ENCODE measurements around the gene TNNT1.

TNNT1 gene, protein sequence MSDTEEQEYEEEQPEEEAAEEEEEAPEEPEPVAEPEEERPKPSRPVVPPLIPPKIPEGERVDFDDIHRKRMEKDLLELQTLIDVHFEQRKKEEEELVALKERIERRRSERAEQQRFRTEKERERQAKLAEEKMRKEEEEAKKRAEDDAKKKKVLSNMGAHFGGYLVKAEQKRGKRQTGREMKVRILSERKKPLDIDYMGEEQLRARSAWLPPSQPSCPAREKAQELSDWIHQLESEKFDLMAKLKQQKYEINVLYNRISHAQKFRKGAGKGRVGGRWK

GRCh38 chr19:55149078-55150003, at the start of gene TNNT1:
Gene TNNT1, minus strand, starts transcription at chr19:55149206. Its CDS starts 2,049 bp downstream, at chr19:55147157.
- TF ChIP-seq GATA3 (IDR thresholded peaks at IDR 0.05; ENCODE audit: low read depth, low read length) (no peak), GATA2 (IDR thresholded peaks at IDR 0.05; ENCODE audit: low read depth, low read length) (no peak)

DNA sequence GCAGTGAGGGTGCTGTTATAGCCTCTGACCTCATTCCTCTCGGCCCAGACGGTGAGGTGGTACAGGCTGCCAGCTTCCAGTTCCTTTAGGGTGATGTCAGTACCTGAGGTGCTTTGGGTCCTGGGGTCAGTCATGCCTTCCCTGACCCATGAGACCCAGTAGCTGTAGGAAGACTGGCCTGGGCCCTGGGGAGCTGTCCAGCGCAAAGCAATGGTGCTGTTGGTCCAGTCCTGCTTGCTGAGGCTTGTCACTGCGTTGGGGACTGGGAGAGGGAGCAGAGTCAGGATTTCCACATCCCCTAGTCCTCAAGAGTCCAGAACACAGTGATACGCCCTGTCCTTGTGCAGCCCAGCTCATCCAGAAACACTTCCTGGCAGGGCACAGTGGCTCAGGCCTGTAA, 49.6 kb upstream of the TNNT1 start:
- no peak for TF ChIP-seq GATA2 (IDR thresholded peaks at IDR 0.05; ENCODE audit: low read depth, low read length)
- no peak for TF ChIP-seq GATA3 (IDR thresholded peaks at IDR 0.05; ENCODE audit: low read depth, low read length)

DNA sequence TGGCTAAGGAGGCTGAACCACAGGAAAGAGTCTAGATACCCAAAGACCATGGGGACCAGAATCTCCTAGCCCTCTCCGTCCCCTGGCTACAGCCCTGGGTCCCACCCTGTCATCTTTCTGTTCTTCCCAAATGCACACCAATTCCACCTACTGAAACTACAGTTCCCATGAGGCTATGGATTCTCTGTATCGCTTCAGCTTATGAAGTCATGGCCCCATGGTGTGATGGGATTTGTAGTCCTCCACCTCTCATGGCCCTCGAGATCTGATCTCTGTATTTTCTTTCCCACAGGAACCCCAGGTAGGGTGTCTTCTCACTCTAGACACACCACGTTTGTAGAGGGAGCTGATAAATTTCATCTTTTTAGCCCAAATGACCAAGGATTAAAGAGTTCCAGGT, 48.5 kb upstream of the TNNT1 start:
- TF ChIP-seq GATA3 (IDR thresholded peaks at IDR 0.05; ENCODE audit: low read depth, low read length): no peak
- TF ChIP-seq GATA2 (IDR thresholded peaks at IDR 0.05; ENCODE audit: low read depth, low read length): no peak

DNA sequence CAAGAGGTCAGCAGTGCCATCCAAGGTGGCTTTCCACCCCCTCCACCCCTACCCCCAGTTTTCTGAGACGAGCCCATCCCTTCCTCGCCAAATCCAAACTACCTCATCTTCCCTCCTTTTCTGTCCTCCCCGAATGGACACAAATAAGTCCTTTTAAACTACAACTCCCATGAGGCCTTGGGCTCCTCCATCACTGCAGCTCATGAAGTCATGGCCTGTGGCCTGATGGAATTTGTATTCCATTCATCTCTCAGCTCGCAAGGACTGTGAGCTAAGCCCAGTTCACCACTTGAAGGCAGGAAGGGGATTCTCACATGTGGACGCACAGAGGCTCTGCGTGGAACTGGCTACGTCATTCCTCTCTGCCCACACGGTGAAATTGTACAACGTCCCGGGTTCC, 47.8 kb upstream of the TNNT1 start:
- no peak for TF ChIP-seq GATA2 (IDR thresholded peaks at IDR 0.05; ENCODE audit: low read depth, low read length)
- no peak for TF ChIP-seq GATA3 (IDR thresholded peaks at IDR 0.05; ENCODE audit: low read depth, low read length)

GRCh38 chr19:55193481-55193880, 44.5 kb upstream of the TNNT1 start:
- no peak for TF ChIP-seq GATA2 (IDR thresholded peaks at IDR 0.05; ENCODE audit: low read depth, low read length)
- no peak for TF ChIP-seq GATA3 (IDR thresholded peaks at IDR 0.05; ENCODE audit: low read depth, low read length)

DNA sequence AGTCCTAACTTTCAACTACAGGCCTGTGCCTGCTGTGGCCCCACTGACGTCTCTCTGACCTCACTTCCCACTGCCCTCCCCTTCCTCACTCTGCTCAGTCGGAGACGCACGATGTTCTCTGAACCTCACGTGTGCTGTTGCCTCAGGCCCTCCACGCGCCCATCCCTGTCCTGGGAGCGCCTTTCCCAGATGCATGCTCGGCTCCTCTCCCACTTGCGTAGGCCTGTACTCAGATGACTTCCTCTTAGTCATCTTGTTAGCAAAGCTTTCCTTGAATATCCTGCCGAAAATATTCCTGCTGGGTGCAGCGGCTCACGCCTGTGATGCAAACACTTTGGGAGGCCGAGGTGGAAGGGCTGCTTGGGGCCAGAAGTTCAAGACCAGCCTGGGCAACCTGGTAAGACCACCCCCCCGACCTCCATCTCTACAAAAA, 40.4 kb upstream of the TNNT1 start:
- TF ChIP-seq GATA3 (IDR thresholded peaks at IDR 0.05; ENCODE audit: low read depth, low read length): no peak
- TF ChIP-seq GATA2 (IDR thresholded peaks at IDR 0.05; ENCODE audit: low read depth, low read length): no peak

GRCh38 chr19:55188625-55189024, 39.6 kb upstream of the TNNT1 start:
- TF ChIP-seq GATA2 (IDR thresholded peaks at IDR 0.05; ENCODE audit: low read depth, low read length): no peak
- TF ChIP-seq GATA3 (IDR thresholded peaks at IDR 0.05; ENCODE audit: low read depth, low read length): no peak

GRCh38 chr19:55186080-55186479, 37.1 kb upstream of the TNNT1 start:
- TF ChIP-seq GATA2 (IDR thresholded peaks at IDR 0.05; ENCODE audit: low read depth, low read length) (no peak), GATA3 (IDR thresholded peaks at IDR 0.05; ENCODE audit: low read depth, low read length) (no peak)

- no peak for TF ChIP-seq GATA2 (IDR thresholded peaks at IDR 0.05; ENCODE audit: low read depth, low read length)
- TF ChIP-seq GATA3 (IDR thresholded peaks at IDR 0.05; ENCODE audit: low read depth, low read length): no peak
Measured at GRCh38 chr19:55181740-55182139, 32.7 kb upstream of the TNNT1 start.

GRCh38 chr19:55179606-55180484, 30.8 kb upstream of the TNNT1 start, which contains the start of gene SYT5:
Gene SYT5, minus strand, starts transcription at chr19:55180289. Its CDS starts 1,248 bp downstream, at chr19:55179041.
- TF ChIP-seq GATA3 (IDR thresholded peaks at IDR 0.05; ENCODE audit: low read depth, low read length) (no peak), GATA2 (IDR thresholded peaks at IDR 0.05; ENCODE audit: low read depth, low read length) (peak; percentile 85)

- TF ChIP-seq GATA3 (IDR thresholded peaks at IDR 0.05; ENCODE audit: low read depth, low read length) (no peak), GATA2 (IDR thresholded peaks at IDR 0.05; ENCODE audit: low read depth, low read length) (peak; percentile 46; the same call in 1 of the 2 replicates)
Measured at GRCh38 chr19:55178781-55179599, 30.0 kb upstream of the TNNT1 start.

DNA sequence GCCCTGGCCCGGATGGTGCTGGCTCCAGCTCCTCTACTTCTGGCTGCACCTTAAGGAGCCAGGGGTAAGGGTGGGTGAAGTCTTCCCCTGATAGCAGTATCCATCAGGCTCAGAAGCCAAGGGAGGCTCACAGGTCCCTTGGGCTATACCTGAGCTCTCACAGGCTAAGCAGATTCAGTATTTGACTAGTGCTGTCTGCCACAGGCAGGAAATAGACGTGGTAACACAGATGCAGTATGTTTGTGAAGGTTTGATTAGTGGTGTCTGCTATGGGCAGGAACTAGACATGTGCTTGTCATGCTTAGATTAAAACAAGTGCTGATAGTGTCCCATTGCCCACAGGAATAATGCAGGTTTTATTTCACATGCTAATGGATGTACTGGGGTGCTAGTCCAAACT, 27.1 kb upstream of the TNNT1 start:
- TF ChIP-seq GATA3 (IDR thresholded peaks at IDR 0.05; ENCODE audit: low read depth, low read length) (no peak), GATA2 (IDR thresholded peaks at IDR 0.05; ENCODE audit: low read depth, low read length) (no peak)
